ENCODE measurements around the gene RTL5. TPM values are rescaled to one million over a fixed set of nuclear protein-coding genes. Genes with fewer than 3 reads are reported as not detected.

Gene RTL5
- total RNA-seq, 1 experiment from 2014 or later: 2.5 TPM

DNA sequence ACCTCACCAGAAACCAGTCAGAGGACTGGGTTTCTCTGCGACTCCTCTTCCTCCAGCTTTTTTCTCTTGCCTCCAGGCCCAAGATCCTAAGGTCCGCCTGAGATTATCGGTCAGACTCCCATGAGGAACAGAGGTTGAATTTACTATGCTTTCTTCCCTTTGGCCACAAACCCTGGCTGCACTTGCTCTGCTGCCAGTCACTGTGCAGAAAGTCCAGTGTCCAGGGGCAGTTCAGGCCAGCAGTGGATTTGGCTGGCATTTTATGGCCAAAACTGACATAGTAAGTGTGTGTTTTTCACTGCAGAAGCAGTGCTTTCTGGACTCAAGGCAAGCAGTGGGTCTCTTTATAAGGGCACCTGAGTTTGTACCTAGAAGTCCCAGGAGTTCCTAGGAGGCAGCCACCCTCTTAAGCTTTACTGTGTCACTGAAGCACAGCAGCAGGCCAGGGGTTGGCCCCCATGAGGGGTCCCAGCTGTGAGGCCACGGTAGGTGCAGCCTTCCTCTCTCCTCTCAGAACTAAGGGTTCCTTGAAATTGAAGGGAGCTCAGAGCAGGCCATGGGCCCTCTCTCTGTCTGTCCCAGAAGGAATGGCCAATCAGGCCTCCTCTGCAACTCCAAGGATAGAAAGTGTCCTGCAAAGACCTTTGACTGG, 3.4 kb downstream of the RTL5 start:
- intact Hi-C loops (cut with micrococcal nuclease; ENCODE audit: unreplicated experiment): loop anchor here (5.0 kb wide), 1 partner anchor 46 kb away; no protein-coding TSS in a partner anchor
- no peaks in the 10 kb centered on the region for H3K27me3 ChIP-seq (replicated peaks; ENCODE audit: control insufficient read depth, insufficient read depth, low read length)
- H3K4me3 ChIP-seq (ENCODE audit: low read depth, low read length): no peak overlapping the region
- ChIA-PET POLR2A (no interaction called here), CTCF (no interaction called here)
- TF ChIP-seq, protein P1, sequence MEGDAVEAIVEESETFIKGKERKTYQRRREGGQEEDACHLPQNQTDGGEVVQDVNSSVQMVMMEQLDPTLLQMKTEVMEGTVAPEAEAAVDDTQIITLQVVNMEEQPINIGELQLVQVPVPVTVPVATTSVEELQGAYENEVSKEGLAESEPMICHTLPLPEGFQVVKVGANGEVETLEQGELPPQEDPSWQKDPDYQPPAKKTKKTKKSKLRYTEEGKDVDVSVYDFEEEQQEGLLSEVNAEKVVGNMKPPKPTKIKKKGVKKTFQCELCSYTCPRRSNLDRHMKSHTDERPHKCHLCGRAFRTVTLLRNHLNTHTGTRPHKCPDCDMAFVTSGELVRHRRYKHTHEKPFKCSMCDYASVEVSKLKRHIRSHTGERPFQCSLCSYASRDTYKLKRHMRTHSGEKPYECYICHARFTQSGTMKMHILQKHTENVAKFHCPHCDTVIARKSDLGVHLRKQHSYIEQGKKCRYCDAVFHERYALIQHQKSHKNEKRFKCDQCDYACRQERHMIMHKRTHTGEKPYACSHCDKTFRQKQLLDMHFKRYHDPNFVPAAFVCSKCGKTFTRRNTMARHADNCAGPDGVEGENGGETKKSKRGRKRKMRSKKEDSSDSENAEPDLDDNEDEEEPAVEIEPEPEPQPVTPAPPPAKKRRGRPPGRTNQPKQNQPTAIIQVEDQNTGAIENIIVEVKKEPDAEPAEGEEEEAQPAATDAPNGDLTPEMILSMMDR (IDR thresholded peaks at IDR 0.05; ENCODE audit: insufficient read depth in 1 of 2, low read depth in 1 of 2, low read length in 1 of 2, severe bottlenecking in 1 of 2, unreplicated experiment in 1 of 2): no peak
- H3K9me3 ChIP-seq: no peaks in the 10 kb centered on the region
- no peaks in the 10 kb centered on the region for H3K4me1 ChIP-seq
- no peaks in the 10 kb centered on the region for H3K36me3 Mint-ChIP-seq (ENCODE audit: insufficient read depth, unreplicated experiment)
- BruUV-seq (replicated peaks): no TSS peak
- H3K4me3 Mint-ChIP-seq (ENCODE audit: unreplicated experiment): no peak overlapping the region
- H3K27me3 Mint-ChIP-seq (ENCODE audit: insufficient read depth, unreplicated experiment): peaks cover 5% of the 10 kb centered on the region
- no peak for DNase-seq
- no peaks in the 10 kb centered on the region for H3K9me3 Mint-ChIP-seq (ENCODE audit: unreplicated experiment)
- H3K27ac Mint-ChIP-seq (ENCODE audit: unreplicated experiment): no peak overlapping the region
- H3K4me1 Mint-ChIP-seq (ENCODE audit: low read depth, unreplicated experiment): no peaks in the 10 kb centered on the region
- H3K36me3 ChIP-seq (ENCODE audit: control insufficient read depth, insufficient read depth, low read length): no peaks in the 10 kb centered on the region

DNA sequence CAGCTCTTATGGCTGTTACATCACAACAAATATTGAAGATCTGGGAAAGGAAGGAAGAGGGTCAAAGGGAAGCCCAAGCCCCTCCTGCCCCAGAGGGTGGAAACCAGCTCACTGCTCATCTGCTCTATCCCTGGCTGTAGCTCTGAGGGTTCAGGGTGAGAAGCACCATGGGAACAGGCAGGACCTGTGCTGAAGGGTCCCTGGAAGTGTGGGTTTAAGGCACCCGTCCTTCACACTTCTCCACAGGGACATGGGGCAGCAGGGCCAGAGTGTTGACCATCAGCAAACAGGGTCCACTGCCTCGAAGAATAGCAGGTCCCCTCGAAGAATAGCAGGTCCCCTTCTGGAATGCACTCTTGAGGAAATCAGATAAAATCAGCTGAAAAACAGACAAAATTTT, 4.4 kb downstream of the RTL5 start:
- H3K4me1 Mint-ChIP-seq (ENCODE audit: low read depth, unreplicated experiment): no peaks in the 10 kb centered on the region
- no peaks in the 10 kb centered on the region for H3K36me3 ChIP-seq (ENCODE audit: control insufficient read depth, insufficient read depth, low read length)
- H3K27me3 Mint-ChIP-seq (ENCODE audit: insufficient read depth, unreplicated experiment): peaks cover 4% of the 10 kb centered on the region
- H3K4me1 ChIP-seq: no peaks in the 10 kb centered on the region
- no peaks in the 10 kb centered on the region for H3K9me3 ChIP-seq
- no peaks in the 10 kb centered on the region for H3K36me3 Mint-ChIP-seq (ENCODE audit: insufficient read depth, unreplicated experiment)
- CTCF ChIA-PET: interaction anchor here (1.4 kb wide), 2 partner anchors 45 to 58 kb away, joined by 3 to 4 read pairs; no protein-coding TSS in a partner anchor
- no peaks in the 10 kb centered on the region for H3K9me3 Mint-ChIP-seq (ENCODE audit: unreplicated experiment)
- no peak overlapping the region for H3K27ac Mint-ChIP-seq (ENCODE audit: unreplicated experiment)
- intact Hi-C loops (cut with micrococcal nuclease; ENCODE audit: unreplicated experiment): loop anchor here (5.0 kb wide), 1 partner anchor 45 kb away; no protein-coding TSS in a partner anchor
- no peak overlapping the region for H3K4me3 ChIP-seq (ENCODE audit: low read depth, low read length)
- no TSS peak for BruUV-seq (replicated peaks)
- DNase-seq: no peak
- no peaks in the 10 kb centered on the region for H3K27me3 ChIP-seq (replicated peaks; ENCODE audit: control insufficient read depth, insufficient read depth, low read length)
- TF ChIP-seq, protein P1 (IDR thresholded peaks at IDR 0.05; ENCODE audit: insufficient read depth in 1 of 2, low read depth in 1 of 2, low read length in 1 of 2, severe bottlenecking in 1 of 2, unreplicated experiment in 1 of 2): no peak
- no peak overlapping the region for H3K4me3 Mint-ChIP-seq (ENCODE audit: unreplicated experiment)
- POLR2A ChIA-PET: no interaction called here

DNA sequence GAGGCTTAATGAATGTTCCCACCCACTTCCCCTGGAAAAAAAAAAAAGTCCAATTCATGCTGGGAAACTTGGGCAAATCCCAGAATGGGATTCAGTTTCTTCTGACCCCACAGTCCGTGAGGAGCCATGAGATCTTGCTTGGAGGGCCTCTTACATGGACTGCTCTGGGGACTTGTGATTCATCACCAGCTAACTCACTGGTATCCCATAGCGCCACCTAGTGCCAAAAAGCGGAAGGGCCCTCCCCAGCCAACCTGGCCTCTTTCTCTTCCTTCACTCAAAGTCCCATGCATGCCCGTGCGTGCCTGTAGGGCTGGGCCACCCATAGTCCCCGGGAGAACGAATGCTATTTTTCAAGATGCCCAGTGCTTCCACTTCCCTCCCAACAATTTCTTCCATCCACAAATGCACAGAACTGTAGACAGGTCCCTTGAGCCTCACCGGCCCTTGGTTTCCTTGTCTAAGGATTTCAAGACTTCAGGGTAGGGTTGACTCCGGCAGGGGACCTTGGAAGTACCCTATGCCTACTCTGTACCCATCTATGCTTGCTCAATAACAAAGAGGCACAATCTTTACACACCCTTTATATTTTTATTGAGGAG, 5.1 kb downstream of the RTL5 start:
- no peaks in the 10 kb centered on the region for H3K36me3 Mint-ChIP-seq (ENCODE audit: insufficient read depth, unreplicated experiment)
- Histone ChIP-seq H3K27me3 (replicated peaks; ENCODE audit: control insufficient read depth, insufficient read depth, low read length) (no peaks in the 10 kb centered on the region), H3K4me1 (no peaks in the 10 kb centered on the region), H3K4me3 (ENCODE audit: low read depth, low read length) (no peak overlapping the region), H3K36me3 (ENCODE audit: control insufficient read depth, insufficient read depth, low read length) (no peaks in the 10 kb centered on the region), H3K9me3 (no peaks in the 10 kb centered on the region)
- TF ChIP-seq, protein P1 (IDR thresholded peaks at IDR 0.05; ENCODE audit: insufficient read depth in 1 of 2, low read depth in 1 of 2, low read length in 1 of 2, severe bottlenecking in 1 of 2, unreplicated experiment in 1 of 2): peak; percentile 50 to 78
- DNase-seq: peak; percentile 77 to 81
- no peak overlapping the region for H3K4me3 Mint-ChIP-seq (ENCODE audit: unreplicated experiment)
- H3K4me1 Mint-ChIP-seq (ENCODE audit: low read depth, unreplicated experiment): no peaks in the 10 kb centered on the region
- no peaks in the 10 kb centered on the region for H3K9me3 Mint-ChIP-seq (ENCODE audit: unreplicated experiment)
- peaks cover 4% of the 10 kb centered on the region for H3K27me3 Mint-ChIP-seq (ENCODE audit: insufficient read depth, unreplicated experiment)
- intact Hi-C loops (cut with micrococcal nuclease; ENCODE audit: unreplicated experiment): loop anchor here (1.0 to 5.0 kb wide), 3 partner anchors 44 to 108 kb away; no protein-coding TSS in a partner anchor
- POLR2A ChIA-PET: no interaction called here
- no peak overlapping the region for H3K27ac Mint-ChIP-seq (ENCODE audit: unreplicated experiment)
- BruUV-seq (replicated peaks): no TSS peak
- CTCF ChIA-PET: interaction anchor here (0.7 to 1.4 kb wide), 6 partner anchors 19 to 109 kb away, joined by 3 to 5 read pairs (median 4); no protein-coding TSS in a partner anchor
